Measurements from ENCODE around the gene CWH43.
"Not testable (repeated sequence)": the region's sequence is repeated elsewhere in the genome, so short reads cannot be mapped to it uniquely, and the experiment has no call there.

CWH43 gene

GRCh38 chr4:48979914-48980579 is 6.0 kb upstream of the CWH43 start:
- DNase-seq = no peak

- not testable (repeated sequence) for DNase-seq
Measured at GRCh38 chr4:48984005-48984404, 2.1 kb upstream of the CWH43 start.

DNA sequence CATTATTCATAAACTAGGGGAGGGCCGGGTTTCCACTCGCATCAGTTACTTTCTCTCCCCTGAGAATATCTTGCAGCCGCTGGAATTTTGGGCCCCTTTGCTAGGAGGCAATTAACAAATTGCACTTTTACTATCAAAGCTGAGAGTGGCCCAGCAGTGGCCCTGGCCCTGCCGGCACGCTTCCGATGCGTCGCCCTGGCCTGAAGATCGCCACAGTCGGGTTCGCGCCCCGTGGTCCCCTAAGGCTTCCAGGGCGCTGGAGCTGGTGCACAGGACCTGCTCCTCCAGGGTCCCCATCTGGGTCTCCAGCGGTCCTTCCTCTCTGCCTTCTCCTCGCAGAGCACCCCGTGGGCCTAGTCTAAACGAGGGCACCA is 486 bp upstream of the CWH43 start:
- no peak for DNase-seq

GRCh38 chr4:48986654-48987164 is 634 bp downstream of the CWH43 start:
- DNase-seq = no peak

- no peak for DNase-seq
Measured at GRCh38 chr4:48989461-48990203, 3.6 kb downstream of the CWH43 start.

- DNase-seq = no peak
Measured at GRCh38 chr4:48991357-48991756, 5.3 kb downstream of the CWH43 start.

DNA sequence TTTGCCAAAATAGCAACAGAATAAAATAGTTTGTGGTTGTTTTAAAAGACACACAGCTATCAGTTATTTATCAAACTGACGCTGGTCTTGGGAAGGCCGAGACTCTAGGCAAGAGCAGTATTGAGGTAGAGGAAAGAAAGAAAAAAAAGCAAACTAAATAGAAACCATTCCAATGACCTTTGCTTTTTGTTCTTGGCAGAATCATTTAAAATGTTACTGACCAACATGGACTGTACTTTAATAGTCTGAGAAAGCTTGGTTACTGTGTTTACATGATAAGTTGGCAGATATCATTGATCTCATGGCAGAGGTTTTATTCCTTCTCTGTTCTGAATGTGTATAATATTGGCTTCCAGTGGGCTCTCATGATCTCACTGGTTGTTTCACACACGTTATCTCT is 11.9 kb downstream of the CWH43 start:
- DNase-seq = no peak

DNA sequence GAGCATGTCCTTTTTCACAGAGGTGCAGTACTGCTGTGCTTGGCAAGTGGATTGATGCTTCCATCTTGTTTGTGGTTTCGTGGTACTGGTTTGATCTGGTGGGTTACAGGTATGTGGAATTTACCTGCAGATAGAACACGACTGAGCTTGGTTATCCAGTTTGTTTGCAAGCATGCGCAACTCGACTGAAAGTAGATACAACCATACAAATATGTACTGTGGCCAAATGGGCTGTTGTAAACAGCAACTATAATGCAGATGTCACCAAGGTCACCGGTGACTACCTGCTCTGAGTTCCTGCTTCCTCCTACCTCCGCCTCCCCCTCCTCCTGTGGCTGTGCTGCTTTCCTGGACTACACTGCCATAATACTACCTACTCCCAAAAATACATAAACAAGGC is 12.4 kb downstream of the CWH43 start:
- DNase-seq = no peak

DNA sequence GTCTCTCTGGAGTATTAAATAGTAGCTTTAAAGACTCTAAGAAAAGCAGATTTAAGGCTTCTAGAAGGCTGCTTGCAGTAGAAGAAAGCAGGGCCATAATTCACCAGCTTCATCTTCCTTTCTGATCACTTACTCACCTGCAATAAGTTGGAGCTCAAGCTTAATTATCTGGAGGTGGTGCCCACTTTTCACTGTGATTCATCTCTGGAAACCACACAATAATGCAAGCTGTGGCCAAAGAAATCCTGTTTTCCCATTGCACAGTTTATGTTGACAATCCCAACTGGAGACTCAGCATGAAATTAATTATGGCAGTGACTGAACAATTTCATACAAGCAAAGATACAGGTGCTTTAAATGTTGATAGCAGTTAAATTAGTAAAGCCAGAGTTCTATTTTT is 14.7 kb downstream of the CWH43 start:
- no peak for DNase-seq

DNA sequence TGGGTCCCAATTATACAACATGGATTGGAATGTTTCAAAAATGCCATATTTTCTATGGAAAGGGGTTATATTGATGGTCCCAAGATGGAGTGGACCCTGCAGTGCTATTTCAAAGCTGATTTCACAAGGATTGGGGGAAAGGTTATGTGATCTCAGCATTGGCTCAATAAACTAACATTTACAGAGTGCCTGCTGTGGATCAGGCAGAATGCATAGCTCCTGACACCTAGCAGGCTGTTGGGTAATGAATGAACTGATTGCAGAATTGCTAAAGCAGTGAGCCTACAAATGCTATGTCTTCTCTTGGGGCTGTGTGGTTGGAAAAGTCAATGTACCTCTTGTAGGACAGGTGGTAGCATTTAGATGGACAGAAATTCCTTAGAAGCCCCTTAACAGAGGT is 16.9 kb downstream of the CWH43 start:
- no peak for DNase-seq

- no peak for DNase-seq
Measured at GRCh38 chr4:49018718-49019295, 32.7 kb downstream of the CWH43 start.

DNA sequence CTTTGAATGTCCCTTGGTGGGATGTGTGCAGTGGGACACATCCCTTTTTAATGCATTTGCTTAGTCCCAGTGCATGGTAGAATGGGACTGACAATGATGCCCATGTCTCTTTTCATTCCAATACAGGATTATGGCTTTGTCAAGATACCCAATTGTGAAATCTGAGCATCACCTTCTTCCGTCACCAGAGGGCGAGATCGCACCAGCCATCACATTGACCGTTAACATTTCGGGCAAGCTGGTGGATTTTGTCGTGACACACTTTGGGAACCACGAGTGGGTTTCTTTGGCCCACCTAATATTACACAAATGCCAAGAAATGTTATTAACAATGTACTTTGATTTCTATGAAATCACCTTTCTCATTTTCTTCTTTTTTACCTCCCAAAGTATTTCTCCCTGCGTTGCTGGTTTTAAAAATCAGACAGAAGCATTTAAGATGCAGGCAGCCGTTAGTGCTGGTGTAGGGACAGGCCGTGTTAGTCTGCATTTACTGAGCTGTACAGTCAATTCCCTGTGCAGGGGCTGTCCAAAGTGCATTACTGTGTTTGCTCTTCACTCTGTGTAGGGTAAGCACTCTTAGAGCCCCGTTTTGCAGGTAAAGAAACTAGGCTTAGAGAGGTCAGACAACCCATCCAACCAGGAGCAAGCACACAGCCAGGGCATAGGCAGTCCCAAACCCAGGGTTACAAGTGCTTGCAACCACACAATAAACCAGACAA is 46.5 kb downstream of the CWH43 start:
- DNase-seq = no peak

DNA sequence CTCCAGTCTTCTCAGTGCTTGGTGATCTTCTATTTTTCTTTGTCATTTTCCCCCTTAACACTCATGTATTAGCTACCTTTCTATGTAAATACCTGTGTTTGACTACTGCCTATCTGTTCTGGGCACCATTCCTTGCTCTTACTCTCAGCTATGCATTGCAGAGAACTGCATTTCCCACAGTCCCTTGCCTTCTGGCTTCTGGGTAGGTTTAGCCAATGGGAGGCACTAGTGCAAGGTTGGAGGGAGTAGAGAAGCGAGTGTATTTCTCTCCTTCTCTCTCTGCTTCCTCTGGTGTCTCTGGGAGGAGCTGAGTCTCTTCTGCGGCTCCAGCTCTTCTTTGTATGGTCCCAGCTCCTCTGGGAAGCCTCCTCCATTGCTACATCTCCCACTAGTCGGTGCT is 50.5 kb downstream of the CWH43 start:
- DNase-seq = no peak

DNA sequence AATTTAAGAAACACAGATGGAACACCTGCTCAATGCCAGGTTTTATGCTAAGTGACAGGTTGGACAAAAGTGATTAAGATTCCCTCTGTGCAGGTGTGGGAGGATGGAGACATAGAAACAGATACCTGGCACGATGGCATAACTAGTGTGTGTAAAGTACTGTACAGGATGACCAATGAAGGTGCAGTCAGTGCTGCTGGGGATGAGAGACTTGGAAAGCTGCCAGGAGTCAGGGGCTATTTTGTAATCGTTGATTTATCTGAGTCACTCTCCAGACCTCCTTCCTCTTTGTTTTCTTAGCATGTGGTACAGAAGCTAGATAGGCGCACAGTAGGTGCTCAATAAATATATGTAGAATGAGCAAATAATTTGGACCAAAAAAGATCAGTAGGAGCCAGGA is 58.2 kb downstream of the CWH43 start:
- no peak for DNase-seq

DNA sequence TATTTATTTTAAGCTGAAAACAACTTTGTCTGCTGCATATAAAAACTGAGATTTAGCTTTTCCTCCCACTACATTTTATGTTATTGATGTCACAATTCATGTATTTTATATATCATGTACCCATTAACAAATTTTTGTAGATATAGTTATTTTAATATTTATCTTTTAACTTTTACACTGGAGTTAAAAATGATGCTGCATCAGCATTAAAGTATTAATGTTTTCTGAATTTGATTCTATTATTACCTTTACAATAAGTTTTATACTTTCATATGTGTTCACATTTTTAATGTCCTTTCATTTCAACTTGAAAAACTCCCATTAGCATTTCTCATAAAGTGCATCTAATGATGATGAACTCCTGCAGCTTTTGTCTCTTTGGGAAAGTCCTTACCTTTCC is 72.2 kb downstream of the CWH43 start:
- no peak for DNase-seq

DNA sequence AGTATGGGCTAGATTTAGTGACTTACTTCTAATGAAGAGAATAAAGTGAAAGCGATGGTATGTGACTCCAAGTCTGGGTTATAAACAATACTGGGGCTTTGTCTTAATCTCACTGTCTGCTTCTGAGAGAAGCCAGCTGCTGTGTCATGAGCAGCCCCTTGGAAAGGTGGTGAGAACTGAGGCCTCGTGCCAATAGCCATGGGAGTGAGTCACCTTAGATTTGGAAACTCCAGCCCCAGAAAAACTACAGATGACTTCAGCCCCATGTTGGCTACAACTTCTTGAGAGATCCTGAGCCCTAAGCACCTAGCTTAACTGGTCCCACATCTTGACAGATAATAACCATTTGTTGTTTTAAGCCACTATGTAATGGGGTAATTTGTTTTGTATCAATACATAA is 77.6 kb downstream of the CWH43 start:
- no peak for DNase-seq

DNA sequence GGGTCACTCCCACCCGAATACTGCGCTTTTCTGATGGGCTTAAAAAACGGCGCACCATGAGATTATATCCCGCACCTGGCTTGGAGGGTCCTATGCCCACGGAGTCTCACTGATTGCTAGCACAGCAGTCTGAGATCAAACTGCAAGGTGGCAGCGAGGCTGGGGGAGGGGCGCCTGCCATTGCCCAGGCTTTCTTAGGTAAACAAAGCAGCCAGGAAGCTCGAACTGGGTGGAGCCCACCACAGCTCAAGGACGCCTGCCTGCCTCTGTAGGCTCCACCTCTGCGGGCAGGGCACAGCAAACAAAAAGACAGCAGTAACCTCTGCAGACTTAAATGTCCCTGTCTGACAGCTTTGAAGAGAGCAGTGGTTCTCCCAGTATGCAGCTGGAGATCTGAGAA is 86.1 kb downstream of the CWH43 start:
- not testable (repeated sequence) for DNase-seq

- DNase-seq = not testable (repeated sequence)
Measured at GRCh38 chr4:49091883-49092282, 105.8 kb downstream of the CWH43 start.

DNA sequence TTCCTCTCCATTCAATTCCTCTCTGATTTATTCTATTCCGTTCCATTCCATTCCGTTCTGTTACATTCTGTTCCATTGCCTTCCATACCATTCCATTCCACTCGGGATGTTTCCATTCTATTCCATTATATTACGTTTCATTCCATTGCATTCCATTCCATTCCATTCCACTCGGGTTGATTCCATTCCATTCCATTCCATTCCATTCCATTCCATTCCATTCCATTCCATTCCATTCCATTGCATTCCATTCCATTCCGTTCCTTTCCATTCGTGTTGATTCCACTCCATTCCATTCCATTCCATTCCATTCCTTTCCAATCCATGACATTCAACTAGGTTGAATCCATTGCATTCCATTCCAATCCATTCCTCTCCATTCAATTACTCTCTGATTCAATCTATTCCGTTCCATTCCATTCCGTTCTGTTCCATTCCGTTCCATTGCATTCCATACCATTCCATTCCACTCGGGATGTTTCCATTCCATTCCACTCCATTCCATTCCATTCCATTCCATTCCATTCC is 106.6 kb downstream of the CWH43 start:
- DNase-seq = not testable (repeated sequence)

DNA sequence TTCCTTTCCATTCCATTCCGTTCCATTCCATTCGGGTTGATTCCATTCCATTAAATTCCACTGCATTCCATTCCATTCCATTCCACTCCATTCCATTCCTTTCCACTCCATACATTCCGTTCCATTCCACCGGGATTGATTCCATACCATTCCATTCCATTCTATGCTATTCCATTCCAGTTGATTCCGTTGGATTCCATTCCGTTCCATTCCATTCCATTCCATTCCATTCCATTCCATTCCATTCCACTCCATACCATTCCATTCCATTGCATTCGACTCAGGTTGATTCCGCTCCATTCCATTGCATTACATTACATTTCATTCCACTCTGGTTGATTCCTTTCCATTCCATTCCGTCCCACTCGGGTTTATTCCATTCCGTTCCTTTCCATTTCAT is 110.1 kb downstream of the CWH43 start:
- DNase-seq = not testable (repeated sequence)

GRCh38 chr4:49096627-49097026 is 110.6 kb downstream of the CWH43 start:
- not testable (repeated sequence) for DNase-seq

DNA sequence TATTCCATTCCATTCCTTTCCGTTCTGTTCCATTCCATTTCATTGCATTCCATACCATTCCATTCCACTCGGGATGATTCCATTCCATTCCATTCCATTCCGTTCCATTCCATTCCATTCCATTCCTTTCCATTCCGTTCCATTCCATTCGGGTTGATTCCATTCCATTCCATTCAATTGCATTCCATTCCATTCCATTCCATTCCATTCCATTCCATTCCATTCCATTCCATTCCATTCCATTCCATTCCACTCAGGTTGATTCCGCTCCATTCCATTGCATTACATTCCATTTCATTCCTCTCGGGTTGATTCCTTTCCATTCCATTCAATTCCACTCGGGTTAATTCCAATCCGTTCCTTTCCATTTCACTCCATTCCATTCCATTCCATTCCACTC is 111.0 kb downstream of the CWH43 start:
- DNase-seq = not testable (repeated sequence)

DNA sequence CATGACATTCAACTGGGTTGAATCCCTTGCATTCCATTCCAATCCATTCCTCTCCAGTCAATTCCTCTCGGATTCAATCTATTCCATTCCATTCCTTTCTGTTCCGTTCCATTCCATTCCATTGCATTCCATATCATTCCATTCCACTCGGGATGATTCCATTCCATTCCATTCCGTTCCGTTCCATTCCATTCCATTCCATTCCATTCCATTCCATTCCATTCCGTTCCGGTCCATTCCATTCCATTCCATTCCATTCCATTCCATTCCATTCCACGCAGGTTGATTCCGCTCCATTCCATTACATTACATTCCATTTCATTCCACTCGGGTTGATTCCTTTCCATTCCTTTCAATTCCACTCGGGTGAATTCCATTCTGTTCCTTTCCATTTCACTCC is 111.4 kb downstream of the CWH43 start:
- not testable (repeated sequence) for DNase-seq
